Activated CD8-positive, alpha-beta memory T cell treated with anti-CD3 and anti-CD28 coated beads, Interleukin-2, amount 50 U/mL, for 48 hours (primary cell): Measurements from ENCODE around the gene TSPAN10.

Experiments used
- DNase-seq: peaks from one replicate; pipeline ENCODE4 v3.0.0-alpha.2; 2020

TSPAN10 gene

GRCh38 chr17:81665205-81666091 lies 28.5 kb downstream of the TSPAN10 start:
- DNase-seq = peak; percentile 82

DNA sequence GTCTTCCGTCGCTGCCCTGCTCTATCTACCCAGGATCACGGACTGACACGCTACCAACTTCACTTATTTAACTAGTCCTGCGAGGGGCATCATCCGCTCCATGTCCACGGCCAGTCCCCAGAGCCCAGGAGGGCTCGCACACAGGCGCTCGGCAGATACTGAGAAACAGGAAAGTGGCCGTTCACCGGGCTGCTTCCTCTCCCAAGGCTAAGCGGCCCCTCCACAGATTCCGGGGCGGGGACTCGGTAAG lies 29.0 kb downstream of the TSPAN10 start:
- DNase-seq = no peak

DNA sequence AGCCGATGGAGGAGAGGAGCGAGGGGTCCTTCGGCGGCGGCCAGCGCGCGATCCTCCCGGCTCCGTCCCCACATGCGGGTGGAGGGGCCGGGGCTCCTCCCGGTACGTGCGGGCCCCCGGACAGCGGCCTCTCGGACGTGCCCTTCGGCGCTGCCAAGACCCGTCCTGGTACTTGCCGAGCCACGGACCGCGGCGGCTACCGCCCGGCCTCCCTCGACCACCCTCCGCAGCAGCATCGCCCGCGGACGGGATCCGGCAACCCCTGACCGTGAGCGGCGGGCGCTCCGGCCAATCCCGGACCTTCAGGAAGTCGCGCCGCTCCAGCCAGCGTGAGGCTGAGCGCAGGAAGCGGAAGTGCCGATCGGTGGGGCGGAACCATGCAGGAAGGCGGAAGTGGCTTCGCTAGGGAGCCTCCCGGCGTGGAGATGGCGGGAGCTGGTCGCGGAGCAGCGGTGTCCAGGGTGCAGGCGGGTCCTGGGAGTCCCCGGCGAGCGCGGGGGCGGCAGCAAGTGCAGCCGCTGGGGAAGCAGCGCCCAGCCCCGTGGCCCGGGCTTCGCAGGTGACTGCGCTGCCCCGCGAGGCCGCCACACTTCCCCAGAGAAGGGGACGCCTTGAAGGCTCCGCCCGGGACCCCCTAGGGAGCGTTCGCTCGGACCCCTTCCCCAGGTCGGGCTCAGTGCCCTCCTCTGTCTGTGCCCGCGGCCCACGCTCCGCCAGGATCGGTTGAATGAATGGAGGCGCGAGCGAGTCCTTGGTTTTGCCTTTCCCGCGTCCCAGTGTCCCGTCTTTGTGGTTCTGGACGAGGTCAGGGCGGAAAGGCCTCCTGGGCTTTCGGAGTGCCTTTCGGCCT lies 29.6 kb downstream of the TSPAN10 start, which contains the start of the genes CCDC137 and OXLD1:
Gene CCDC137, plus strand, starts transcription at position 396 of the 850 bp plus-strand sequence. Its CDS starts 30 bp downstream, at position 426.
Gene OXLD1, minus strand, starts transcription at position 264 of the 850 bp plus-strand sequence. Its CDS starts 28 bp downstream, at position 236.
- DNase-seq = peak; percentile 95

DNA sequence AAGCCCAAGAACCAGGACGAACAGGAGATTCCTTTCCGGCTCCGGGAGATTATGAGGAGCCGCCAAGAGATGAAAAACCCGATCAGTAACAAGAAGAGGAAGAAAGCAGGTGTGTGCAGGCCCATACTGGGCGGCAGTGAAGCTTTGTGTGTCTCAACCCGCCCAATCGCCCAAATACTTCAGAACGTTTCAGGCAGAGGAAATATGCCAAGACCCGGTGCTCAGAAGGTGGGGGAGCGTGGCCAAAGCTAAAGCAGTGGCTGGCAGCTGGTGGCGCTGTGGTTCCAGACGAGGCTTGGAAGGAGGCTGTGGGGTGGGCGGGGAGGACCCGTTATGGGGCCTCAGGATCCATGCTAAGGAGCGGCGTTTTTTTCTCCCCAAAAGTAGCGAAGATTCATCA lies 30.8 kb downstream of the TSPAN10 start:
- no peak for DNase-seq

DNA sequence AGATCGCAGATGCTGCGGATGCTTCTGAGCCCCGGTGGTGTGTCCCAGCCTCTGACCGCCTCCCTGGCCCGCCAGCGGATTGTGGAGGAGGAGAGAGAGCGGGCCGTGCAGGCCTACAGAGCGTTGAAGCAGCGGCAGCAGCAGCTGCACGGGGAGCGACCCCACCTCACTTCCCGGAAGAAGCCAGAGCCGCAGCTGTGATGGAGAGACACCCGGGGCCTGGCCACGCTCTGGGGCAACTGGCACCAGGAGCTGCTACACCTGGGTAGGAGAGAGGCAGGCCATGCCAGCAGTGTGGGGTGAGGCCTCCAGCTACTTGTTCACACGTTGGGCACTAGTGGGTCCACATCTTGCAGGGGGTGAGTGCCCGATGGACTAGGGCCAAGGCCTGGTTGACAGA lies 35.5 kb downstream of the TSPAN10 start:
- DNase-seq = no peak

GRCh38 chr17:81672954-81673353 lies 36.0 kb downstream of the TSPAN10 start:
- DNase-seq = no peak

- no peak for DNase-seq
These were observed 36.7 kb downstream of the TSPAN10 start for GRCh38 chr17:81673561-81674258.

GRCh38 chr17:81675515-81676221 lies 38.7 kb downstream of the TSPAN10 start:
- DNase-seq = peak; percentile 70

- DNase-seq = no peak
These were observed 39.9 kb downstream of the TSPAN10 start for GRCh38 chr17:81676906-81677305.

DNA sequence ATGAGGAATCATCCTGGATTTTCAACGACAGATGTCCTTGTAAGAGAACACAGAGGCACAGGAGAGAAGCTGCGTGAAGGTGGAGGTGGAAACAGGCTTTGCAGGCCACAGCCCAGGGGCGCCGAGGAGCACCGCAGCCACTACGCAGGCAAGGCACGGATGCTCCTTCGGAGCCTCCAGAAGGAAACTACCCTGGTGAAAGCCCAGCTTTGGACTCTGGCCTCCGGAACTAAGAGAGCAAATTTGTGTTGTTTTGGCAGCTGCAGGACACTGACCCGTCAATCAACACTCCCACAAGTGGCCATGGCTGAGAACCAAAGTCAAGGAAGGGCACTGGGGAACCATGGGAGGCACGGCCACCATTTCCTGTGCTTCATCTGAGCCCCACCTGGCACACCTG lies 43.2 kb downstream of the TSPAN10 start:
- no peak for DNase-seq

- DNase-seq = no peak
These were observed 44.7 kb downstream of the TSPAN10 start for GRCh38 chr17:81681672-81682071.

DNA sequence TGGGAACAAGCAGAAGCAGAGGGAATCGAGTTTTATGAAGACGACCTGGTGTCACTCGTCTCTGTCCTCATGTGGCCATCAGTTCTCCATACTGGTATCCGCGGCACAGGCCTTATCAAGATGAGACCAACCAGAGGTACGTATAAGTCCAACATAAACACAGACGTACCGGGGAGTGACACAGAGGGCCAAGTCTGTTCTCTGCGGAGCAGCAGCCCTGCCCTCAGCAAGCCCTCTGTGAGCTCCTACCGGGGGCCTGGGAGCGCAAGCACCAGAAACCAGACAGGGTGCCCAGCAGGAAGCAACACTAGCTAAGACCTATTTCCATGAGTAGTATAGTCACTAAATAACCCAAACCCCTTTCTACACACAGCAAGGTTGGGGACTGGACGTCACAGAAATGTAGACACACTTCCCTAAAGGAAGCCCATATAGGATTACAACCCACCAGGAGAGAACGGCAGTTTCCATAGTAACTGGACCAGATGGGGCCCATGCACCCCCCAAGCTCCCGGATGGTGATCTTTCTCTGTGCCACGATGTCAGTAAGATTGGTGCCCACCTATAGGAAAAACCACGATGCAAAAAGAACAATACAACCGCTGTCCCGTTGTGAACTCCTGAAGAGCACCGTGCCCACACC lies 45.7 kb downstream of the TSPAN10 start:
- DNase-seq = no peak

DNA sequence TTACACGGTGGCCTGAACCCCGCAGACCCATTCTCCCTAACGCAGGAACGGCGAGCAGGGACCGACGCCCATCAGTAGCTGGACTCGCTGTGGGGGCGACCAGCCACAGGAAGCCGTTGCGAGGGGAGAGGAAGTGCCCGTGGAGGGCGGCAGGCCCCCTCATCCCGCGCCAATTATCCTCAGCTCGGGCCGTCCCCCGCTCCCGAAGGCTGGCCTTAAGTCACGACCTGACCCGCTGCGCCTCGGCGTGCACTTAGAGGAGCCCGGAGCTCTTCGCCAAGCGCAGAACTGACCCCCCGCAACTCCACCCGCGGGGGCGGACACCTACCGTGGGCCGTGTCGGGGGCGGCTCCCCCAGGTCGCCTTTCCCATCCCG lies 46.2 kb downstream of the TSPAN10 start:
- DNase-seq = no peak

DNA sequence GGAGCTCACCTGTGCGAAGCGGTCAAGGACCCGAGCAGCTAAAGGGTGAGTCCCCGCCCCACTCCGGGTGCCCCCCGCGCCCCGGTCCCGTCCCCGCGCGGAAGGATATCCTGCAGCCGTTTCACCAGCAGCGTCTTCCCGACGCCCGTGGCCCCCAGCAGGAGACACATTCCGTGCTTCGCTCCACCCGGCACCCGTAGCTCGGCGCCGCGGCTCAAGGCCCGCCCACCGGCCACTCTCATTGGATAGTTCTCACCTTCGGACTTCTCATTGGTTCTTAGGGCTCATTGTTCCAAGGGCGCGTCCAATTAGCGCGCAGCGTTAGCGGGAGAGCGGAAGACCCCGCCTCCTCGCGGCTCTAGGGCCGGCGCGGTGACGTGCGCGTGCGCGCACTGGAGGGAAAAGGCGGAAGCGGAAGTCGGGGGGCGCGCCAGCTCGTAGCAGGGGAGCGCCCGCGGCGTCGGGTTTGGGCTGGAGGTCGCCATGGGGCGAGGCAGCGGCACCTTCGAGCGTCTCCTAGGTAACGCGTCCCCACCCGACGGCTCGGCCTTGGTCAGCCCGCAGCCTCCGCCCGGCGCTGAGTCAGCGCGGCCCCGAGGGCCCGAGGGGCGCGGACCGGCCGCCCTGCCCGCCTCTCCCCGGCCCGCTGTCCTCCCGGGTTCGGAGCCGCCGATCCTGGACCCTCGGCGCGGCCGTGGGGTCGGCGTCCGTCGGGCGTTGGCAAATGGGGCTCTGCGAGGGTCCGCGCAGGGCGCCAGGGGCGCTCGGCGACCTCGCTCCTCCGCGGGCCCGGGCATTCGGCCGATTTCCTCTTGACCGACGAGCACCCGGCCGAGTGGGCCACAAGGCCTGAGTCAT lies 46.8 kb downstream of the TSPAN10 start, which contains the start of the genes ARL16 and HGS:
Gene ARL16, minus strand, starts transcription at position 214 of the 858 bp plus-strand sequence. Its CDS starts 44 bp downstream, at position 170.
Gene HGS, plus strand, starts transcription at position 428 of the 858 bp plus-strand sequence. Its CDS starts 56 bp downstream, at position 484.
- peak; percentile 98 for DNase-seq

- DNase-seq = no peak
These were observed 47.5 kb downstream of the TSPAN10 start for GRCh38 chr17:81684442-81684911.

GRCh38 chr17:81685108-81685507 lies 48.1 kb downstream of the TSPAN10 start:
- peak; percentile 77 for DNase-seq

GRCh38 chr17:81686614-81687013 lies 49.6 kb downstream of the TSPAN10 start:
- DNase-seq = no peak

DNA sequence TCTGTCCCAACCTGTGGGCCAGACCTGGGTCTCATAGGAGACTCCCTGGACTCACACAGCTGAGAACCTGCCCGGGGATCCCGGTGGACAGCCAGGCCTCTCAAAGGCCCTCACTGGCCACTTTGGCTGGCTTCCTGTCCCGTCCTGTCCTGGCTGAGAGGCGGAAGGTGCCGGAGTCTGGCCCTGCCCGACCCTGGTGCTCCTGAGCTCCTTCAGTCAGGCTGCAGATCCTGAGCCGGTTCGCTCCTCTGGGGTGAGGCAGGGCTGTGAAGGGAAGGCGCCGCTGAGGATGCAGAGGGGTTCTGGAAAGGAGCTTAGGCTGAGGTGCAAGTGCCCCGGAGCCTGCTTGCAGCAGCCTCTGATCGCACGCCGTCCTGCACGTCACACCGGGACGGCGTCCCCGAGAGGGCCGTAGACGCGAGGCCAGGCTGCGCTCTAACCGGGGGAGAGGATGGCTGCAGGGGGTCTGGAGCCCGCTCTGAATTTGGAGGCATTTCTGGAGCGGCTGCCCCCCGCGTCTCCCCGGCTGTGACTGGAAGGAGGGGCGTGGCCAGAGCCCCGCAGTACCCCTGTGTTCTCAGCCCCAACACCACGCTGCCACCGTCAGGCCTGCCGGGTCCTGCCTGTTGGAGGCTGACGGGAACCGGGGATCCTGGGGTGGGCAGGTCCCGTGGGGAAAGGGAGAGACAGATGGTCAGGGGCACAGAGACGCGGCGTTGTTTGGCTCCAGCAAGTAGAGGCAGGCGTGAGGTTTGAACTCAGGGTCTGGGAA lies 51.0 kb downstream of the TSPAN10 start:
- no peak for DNase-seq

DNA sequence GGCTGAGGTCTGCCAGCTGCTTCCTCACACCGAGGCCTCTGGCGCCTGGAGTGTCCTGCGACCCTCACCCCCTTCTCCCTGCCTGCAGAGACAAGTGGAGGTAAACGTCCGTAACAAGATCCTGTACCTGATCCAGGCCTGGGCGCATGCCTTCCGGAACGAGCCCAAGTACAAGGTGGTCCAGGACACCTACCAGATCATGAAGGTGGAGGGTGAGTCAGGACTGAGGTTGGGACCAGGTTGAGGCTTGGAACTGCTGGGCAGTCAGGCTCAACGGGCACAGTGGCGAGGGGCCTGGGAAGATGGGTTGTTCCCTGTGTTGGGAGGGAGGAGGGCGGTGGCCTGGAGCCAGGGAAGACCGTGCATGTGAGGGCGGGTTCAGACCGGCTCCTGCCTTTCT lies 51.6 kb downstream of the TSPAN10 start:
- no peak for DNase-seq

DNA sequence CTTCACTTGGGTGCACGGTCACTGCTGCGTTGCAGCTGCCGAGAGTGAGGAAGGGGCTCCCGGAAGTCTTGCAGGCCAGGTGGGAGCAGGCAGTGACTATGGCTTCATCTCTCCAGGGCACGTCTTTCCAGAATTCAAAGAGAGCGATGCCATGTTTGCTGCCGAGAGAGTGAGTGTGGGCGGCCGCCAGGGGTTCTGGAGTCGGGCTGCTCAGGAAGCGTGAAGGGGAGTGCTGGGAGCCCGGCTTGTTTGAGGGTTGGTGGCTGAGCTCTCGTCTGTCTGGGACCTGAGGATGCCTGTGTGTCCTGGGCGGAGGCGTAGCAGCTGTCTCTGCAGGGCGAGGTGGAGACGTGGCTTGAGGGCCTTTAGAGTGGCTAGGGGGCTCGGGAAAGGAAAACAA lies 53.1 kb downstream of the TSPAN10 start:
- DNase-seq = no peak
